ENCODE data around the gene RFT1. TPM values are rescaled to one million over a fixed set of nuclear protein-coding genes. Genes with fewer than 3 reads are reported as not detected.

RFT1 gene
- total RNA-seq, 1 donor from 2014 or later, result 17.2 TPM

DNA sequence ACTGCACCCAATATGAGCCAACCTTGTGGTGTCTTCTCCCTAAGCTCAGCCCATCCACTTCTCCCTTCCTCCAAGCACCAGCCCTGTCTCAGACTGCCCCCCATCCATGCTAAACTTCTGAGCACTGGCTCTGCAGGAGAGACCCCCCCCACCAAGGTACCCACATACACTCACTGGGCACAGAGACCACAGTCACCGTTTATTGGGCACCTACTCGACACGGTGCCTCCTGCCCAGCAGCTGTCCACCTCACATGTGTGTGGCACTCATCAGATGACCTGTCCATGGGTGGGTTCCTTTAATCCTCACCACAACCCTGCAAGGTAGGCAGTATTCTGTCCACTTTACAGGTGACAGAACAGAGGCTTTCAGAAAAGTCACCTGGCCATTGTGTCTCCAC lies 62.1 kb downstream of the RFT1 start:
- Histone ChIP-seq H4K20me1 (ENCODE audit: low read depth) (no peaks in the 10 kb centered on the region), H2AFZ (replicated peaks) (no peak overlapping the region), H3K27me3 (peaks cover 9% of the 10 kb centered on the region), H3F3A (ENCODE audit: low read depth) (no peaks in the 10 kb centered on the region), H3K27ac (no peak overlapping the region), H3K4me2 (no peak overlapping the region), H3K36me3 (no peaks in the 10 kb centered on the region), H3K4me3 (no peak overlapping the region), H3K9me3 (ENCODE audit: low read depth) (no peaks in the 10 kb centered on the region), H3K4me1 (peaks cover 4% of the 10 kb centered on the region), H3K9ac (no peak overlapping the region), H3K79me2 (ENCODE audit: low read depth) (no peaks in the 10 kb centered on the region)
- no peak for DNase-seq (ENCODE audit: low spot score)
- Mint-ChIP-seq H3K27me3 (ENCODE audit: insufficient read depth, low read depth) (peaks cover 9% of the 10 kb centered on the region), H3K36me3 (no peaks in the 10 kb centered on the region), H3K4me3 (no peak overlapping the region), H3K9me3 (no peaks in the 10 kb centered on the region), H3K4me1 (peaks cover 13% of the 10 kb centered on the region), H3K27ac (no peak overlapping the region)
- TF ChIP-seq, protein P1, sequence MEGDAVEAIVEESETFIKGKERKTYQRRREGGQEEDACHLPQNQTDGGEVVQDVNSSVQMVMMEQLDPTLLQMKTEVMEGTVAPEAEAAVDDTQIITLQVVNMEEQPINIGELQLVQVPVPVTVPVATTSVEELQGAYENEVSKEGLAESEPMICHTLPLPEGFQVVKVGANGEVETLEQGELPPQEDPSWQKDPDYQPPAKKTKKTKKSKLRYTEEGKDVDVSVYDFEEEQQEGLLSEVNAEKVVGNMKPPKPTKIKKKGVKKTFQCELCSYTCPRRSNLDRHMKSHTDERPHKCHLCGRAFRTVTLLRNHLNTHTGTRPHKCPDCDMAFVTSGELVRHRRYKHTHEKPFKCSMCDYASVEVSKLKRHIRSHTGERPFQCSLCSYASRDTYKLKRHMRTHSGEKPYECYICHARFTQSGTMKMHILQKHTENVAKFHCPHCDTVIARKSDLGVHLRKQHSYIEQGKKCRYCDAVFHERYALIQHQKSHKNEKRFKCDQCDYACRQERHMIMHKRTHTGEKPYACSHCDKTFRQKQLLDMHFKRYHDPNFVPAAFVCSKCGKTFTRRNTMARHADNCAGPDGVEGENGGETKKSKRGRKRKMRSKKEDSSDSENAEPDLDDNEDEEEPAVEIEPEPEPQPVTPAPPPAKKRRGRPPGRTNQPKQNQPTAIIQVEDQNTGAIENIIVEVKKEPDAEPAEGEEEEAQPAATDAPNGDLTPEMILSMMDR (IDR thresholded peaks at IDR 0.05), result no peak
- TF ChIP-seq EZH2phosphoT487 (IDR thresholded peaks at IDR 0.05) (no peak), EZH2 (IDR thresholded peaks at IDR 0.05) (no peak)

DNA sequence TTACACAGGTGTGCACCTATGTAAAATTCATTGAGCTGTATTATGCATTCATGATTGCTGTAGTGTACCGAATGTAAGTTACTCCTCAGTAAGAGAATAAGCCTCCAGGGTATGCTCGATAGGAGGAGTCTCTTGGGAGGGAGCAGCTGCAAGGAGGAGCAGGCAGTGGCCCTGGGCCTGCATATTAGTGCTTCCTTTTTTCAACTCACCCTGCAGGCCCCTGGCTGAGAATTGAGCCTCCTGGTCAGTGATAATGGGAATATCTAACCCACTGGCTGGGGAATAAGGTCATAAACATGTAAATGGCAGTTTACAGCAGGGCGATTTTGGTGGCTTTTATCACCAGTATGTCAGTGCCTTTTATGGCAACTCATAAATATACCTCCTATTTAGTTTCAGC lies 62.7 kb downstream of the RFT1 start:
- no peak overlapping the region for H3K4me3 Mint-ChIP-seq
- no peak overlapping the region for H3K9ac ChIP-seq
- H3K9me3 ChIP-seq (ENCODE audit: low read depth), result no peaks in the 10 kb centered on the region
- H3K9me3 Mint-ChIP-seq, result no peaks in the 10 kb centered on the region
- peaks cover 9% of the 10 kb centered on the region for H3K4me1 Mint-ChIP-seq
- H4K20me1 ChIP-seq (ENCODE audit: low read depth), result no peaks in the 10 kb centered on the region
- no peaks in the 10 kb centered on the region for H3K79me2 ChIP-seq (ENCODE audit: low read depth)
- H3K27me3 Mint-ChIP-seq (ENCODE audit: insufficient read depth, low read depth), result peaks cover 9% of the 10 kb centered on the region
- H3F3A ChIP-seq (ENCODE audit: low read depth), result no peaks in the 10 kb centered on the region
- H3K27ac Mint-ChIP-seq, result no peak overlapping the region
- no peaks in the 10 kb centered on the region for H3K36me3 Mint-ChIP-seq
- no peak overlapping the region for H3K4me3 ChIP-seq
- no peaks in the 10 kb centered on the region for H3K36me3 ChIP-seq
- no peak overlapping the region for H3K4me2 ChIP-seq
- no peak for TF ChIP-seq EZH2phosphoT487 (IDR thresholded peaks at IDR 0.05)
- TF ChIP-seq, protein P1 (IDR thresholded peaks at IDR 0.05), result no peak
- TF ChIP-seq EZH2 (IDR thresholded peaks at IDR 0.05), result no peak
- H2AFZ ChIP-seq (replicated peaks), result no peak overlapping the region
- no peak for DNase-seq (ENCODE audit: low spot score)
- no peaks in the 10 kb centered on the region for H3K4me1 ChIP-seq
- no peak overlapping the region for H3K27ac ChIP-seq
- H3K27me3 ChIP-seq, result peaks cover 14% of the 10 kb centered on the region

DNA sequence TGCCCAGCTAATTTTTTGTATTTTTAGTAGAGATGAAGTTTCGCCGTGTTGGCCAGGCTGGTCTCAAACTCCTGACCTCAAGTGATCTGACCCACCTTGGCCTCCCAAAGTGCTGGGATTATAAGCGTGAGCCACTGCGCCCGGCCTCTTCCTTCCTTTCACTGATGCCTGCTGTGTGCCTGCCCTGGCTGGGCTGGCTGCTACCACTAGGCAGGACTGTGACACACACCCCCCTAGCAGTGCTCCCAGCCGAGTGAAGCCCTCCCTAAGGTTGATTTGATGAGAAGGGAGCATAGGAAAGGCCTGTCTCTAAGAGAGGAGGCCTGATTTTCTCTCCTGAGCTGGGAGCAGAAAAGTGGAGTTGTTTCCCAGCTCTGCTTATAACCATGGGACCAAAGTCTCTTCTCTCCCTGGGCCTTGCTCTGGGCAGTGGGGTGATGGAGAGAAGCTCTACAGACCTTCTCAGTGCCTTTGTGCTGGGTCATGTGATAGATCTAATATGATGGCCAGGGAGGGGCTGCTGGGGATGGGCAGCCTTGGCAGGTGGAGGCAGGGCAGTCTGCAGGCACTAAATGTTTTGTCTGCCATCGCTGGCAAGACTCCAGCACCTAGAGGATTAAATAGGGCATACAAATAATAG lies 64.3 kb downstream of the RFT1 start:
- Histone ChIP-seq H3K36me3 (no peaks in the 10 kb centered on the region), H3F3A (ENCODE audit: low read depth) (no peaks in the 10 kb centered on the region), H4K20me1 (ENCODE audit: low read depth) (no peaks in the 10 kb centered on the region), H2AFZ (replicated peaks) (no peak overlapping the region), H3K4me1 (no peaks in the 10 kb centered on the region), H3K79me2 (ENCODE audit: low read depth) (no peaks in the 10 kb centered on the region), H3K4me2 (no peak overlapping the region), H3K27me3 (peaks cover 21% of the 10 kb centered on the region), H3K27ac (no peak overlapping the region), H3K9me3 (ENCODE audit: low read depth) (no peaks in the 10 kb centered on the region), H3K4me3 (no peak overlapping the region), H3K9ac (no peak overlapping the region)
- no peak for DNase-seq (ENCODE audit: low spot score)
- peaks cover 9% of the 10 kb centered on the region for H3K27me3 Mint-ChIP-seq (ENCODE audit: insufficient read depth, low read depth)
- peaks cover 5% of the 10 kb centered on the region for H3K4me1 Mint-ChIP-seq
- H3K9me3 Mint-ChIP-seq, result no peaks in the 10 kb centered on the region
- H3K4me3 Mint-ChIP-seq, result no peak overlapping the region
- TF ChIP-seq EZH2 (IDR thresholded peaks at IDR 0.05) (no peak), EZH2phosphoT487 (IDR thresholded peaks at IDR 0.05) (no peak)
- TF ChIP-seq, protein P1 (IDR thresholded peaks at IDR 0.05), result no peak
- H3K36me3 Mint-ChIP-seq, result no peaks in the 10 kb centered on the region
- H3K27ac Mint-ChIP-seq, result peak overlapping the region; percentile 72

Data from neural progenitor cell (in vitro differentiated cells).